ENCODE results near the gene WBP11.

- TF ChIP-seq CTCF (IDR thresholded peaks at IDR 0.05) (no peak), POLR2A (IDR thresholded peaks at IDR 0.05) (no peak)
These were observed 39.0 kb upstream of the WBP11 start for GRCh38 chr12:14842315-14842714.
